ENCODE data around the gene AVEN.
A peak's percentile ranks its signal among the peaks of the same experiment; 100 is the strongest.

The AVEN gene

DNA sequence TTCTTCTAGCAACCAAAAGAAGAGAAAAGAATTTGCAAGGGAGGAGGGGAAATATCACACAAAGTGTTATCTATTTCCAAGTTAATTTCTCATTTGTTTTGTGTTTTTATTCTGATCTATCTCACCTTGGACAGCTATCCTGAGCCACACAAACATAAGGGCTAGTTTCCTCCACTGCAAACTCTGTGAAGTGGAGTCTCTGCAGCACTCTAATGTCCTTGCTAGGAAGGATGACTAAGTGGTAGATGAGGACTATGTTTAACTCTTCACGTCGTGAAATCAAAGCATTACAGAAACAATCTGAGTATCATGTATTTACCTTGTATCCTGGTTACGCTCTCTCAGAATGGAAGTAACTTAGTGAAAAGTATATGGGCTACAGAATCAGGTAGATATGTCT is 104.6 kb downstream of the AVEN start:
- H3K4me3 ChIP-seq (ENCODE audit: low read depth, low read length): no peak overlapping the region
- no peak for DNase-seq (ENCODE audit: low read depth)
- TF ChIP-seq, protein P1, sequence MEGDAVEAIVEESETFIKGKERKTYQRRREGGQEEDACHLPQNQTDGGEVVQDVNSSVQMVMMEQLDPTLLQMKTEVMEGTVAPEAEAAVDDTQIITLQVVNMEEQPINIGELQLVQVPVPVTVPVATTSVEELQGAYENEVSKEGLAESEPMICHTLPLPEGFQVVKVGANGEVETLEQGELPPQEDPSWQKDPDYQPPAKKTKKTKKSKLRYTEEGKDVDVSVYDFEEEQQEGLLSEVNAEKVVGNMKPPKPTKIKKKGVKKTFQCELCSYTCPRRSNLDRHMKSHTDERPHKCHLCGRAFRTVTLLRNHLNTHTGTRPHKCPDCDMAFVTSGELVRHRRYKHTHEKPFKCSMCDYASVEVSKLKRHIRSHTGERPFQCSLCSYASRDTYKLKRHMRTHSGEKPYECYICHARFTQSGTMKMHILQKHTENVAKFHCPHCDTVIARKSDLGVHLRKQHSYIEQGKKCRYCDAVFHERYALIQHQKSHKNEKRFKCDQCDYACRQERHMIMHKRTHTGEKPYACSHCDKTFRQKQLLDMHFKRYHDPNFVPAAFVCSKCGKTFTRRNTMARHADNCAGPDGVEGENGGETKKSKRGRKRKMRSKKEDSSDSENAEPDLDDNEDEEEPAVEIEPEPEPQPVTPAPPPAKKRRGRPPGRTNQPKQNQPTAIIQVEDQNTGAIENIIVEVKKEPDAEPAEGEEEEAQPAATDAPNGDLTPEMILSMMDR (IDR thresholded peaks at IDR 0.05; ENCODE audit: insufficient read depth, low read depth, low read length, missing control alignments): no peak

DNA sequence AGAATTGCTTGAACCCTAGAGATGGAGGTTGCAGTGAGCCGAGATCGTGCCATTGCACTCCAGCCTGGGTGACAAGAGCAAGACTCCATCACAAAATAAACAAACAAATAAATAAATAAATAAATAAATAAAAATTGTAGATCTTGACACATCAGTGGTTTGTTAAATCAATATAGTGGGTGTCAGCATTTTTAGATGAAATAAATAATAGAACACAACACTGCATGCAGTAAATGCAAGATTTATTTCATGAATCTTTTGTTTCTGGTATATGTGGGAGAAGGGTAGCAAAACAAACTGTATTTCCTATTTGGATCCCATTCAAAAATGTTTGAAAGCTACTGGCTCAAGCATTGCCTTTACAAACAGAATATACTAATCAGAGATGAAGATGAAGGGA is 106.3 kb downstream of the AVEN start:
- DNase-seq (ENCODE audit: low read depth): no peak
- no peak overlapping the region for H3K4me3 ChIP-seq (ENCODE audit: low read depth, low read length)
- TF ChIP-seq, protein P1 (IDR thresholded peaks at IDR 0.05; ENCODE audit: insufficient read depth, low read depth, low read length, missing control alignments): no peak

DNA sequence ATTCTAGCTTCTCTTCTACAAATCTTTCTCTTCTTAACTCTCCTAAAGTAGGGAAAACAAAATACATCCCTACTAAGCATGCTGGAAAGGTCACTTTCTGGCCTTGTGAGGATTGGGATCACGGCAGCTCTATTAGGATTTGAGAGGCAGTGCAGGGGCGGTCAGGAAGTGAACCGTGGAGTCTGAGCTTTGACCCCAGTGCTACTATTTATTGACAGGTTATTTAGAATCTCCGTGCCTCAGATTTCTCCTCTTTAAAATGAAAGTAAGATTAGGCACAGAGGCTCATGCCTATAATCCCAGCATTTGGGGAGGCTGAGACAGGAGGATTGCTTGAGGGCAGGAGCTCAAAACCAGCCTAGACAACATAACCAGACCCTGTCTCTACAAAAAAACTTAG is 112.7 kb downstream of the AVEN start:
- DNase-seq (ENCODE audit: low read depth): no peak
- H3K4me3 ChIP-seq (ENCODE audit: low read depth, low read length): no peak overlapping the region
- TF ChIP-seq, protein P1 (IDR thresholded peaks at IDR 0.05; ENCODE audit: insufficient read depth, low read depth, low read length, missing control alignments): no peak

DNA sequence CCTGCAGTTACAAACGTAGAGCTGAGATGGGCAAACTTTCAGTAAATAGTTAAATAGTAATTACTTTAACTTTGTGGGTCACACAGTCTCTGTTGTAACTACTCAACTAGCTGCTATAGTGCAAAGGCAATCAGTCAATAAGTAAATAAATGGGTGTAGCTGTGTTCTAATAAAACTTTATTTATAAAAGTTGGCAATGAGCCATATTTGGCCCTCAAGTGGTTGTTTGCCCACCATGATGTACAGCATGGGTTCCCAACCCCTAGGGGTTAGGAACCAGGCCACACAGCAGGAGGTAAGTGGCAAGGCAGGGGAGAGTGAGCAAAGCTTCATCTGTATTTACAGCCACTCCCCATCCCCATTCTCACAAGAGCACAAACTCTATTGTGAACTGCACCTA is 115.6 kb downstream of the AVEN start:
- no peak for DNase-seq (ENCODE audit: low read depth)
- TF ChIP-seq, protein P1 (IDR thresholded peaks at IDR 0.05; ENCODE audit: insufficient read depth, low read depth, low read length, missing control alignments): no peak
- no peak overlapping the region for H3K4me3 ChIP-seq (ENCODE audit: low read depth, low read length)

DNA sequence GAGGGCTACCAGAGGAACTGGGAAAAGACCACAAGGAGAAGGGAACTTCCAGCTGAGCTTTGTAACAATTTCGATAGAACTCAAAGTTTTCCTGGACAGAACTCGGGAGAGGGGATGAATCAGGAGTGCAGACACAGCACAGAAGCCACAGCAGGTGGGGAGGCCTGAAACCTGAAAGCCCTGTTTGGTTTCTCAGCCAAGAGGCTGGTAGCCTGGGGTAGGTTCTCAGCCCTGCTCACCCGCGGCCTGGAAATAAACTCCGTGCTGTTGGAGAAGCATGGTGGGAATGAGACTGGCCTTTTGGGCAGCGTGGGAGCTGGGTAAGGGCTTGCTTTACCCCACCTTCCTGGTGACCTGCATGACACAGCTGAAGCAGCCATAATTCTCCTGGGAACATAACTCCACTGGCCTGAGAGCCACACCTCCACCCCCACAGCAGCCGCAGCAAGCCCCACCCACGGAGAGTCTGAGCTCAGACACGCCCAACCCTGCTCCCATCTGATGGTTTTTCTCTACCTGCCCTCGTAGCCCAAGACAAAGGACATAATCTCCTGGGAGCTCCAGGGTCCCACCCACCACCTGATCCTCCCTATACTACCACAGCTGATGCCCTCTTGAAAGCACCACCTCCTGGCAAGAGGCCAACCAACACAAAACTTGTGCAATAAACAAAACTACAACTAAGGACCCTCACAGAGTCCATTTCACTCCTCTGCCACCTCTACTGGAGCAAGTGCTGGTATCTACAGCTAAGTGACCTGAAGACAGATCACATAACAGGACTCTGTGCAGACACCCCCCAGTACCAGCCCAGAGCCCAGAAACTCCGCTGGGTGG is 123.2 kb downstream of the AVEN start:
- TF ChIP-seq, protein P1 (IDR thresholded peaks at IDR 0.05; ENCODE audit: insufficient read depth, low read depth, low read length, missing control alignments): no peak
- H3K4me3 ChIP-seq (ENCODE audit: low read depth, low read length): no peak overlapping the region
- peak; percentile 13 for DNase-seq (ENCODE audit: low read depth)

DNA sequence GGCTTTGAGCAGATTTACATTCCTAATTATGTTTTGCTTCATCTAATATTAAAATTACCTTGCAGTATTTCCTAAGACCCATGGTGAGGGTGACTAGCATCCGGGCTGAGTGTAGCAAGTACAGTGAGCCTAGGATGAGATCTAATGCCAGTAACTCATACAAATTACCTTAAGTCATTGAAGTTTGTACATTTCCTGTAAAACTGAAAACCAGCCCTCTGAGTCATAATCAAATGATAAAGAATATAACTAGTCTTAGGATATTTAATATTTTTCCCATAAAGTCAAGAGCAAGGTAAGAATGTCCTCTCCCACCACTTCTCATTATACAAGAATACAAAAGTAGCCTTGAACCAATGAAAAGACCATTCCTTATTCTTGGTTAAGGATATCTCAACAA is 125.5 kb downstream of the AVEN start:
- no peak for DNase-seq (ENCODE audit: low read depth)
- TF ChIP-seq, protein P1 (IDR thresholded peaks at IDR 0.05; ENCODE audit: insufficient read depth, low read depth, low read length, missing control alignments): no peak
- H3K4me3 ChIP-seq (ENCODE audit: low read depth, low read length): no peak overlapping the region

DNA sequence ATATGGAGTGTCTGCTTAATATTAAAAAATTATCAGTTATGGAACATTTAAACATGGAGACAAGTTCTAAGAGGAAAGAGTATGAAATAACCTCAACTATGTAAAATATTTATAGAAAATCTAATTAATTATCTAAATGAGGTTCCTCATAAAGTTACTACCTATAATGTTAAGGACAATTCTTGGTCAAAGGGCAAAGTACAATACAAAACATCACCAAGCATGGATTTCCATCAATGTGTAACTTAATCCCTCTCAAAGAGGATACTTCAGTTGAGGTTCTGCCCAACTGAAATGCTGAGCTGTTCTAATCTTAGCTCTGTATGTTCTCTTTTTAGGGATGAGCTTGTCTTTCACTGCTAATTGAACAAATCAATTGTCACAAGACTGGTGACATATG is 126.7 kb downstream of the AVEN start:
- no peak overlapping the region for H3K4me3 ChIP-seq (ENCODE audit: low read depth, low read length)
- DNase-seq (ENCODE audit: low read depth): no peak
- TF ChIP-seq, protein P1 (IDR thresholded peaks at IDR 0.05; ENCODE audit: insufficient read depth, low read depth, low read length, missing control alignments): no peak

Data from GM12865 (cell line).